Fibroblast of skin of scalp (primary cell): ENCODE measurements around the gene CORO1C.
A peak's percentile ranks its signal among the peaks of the same experiment; 100 is the strongest.

Source experiments
- DNase-seq: peaks from one replicate; pipeline ENCODE4 v3.0.0-alpha.2; 2013

Gene CORO1C

DNA sequence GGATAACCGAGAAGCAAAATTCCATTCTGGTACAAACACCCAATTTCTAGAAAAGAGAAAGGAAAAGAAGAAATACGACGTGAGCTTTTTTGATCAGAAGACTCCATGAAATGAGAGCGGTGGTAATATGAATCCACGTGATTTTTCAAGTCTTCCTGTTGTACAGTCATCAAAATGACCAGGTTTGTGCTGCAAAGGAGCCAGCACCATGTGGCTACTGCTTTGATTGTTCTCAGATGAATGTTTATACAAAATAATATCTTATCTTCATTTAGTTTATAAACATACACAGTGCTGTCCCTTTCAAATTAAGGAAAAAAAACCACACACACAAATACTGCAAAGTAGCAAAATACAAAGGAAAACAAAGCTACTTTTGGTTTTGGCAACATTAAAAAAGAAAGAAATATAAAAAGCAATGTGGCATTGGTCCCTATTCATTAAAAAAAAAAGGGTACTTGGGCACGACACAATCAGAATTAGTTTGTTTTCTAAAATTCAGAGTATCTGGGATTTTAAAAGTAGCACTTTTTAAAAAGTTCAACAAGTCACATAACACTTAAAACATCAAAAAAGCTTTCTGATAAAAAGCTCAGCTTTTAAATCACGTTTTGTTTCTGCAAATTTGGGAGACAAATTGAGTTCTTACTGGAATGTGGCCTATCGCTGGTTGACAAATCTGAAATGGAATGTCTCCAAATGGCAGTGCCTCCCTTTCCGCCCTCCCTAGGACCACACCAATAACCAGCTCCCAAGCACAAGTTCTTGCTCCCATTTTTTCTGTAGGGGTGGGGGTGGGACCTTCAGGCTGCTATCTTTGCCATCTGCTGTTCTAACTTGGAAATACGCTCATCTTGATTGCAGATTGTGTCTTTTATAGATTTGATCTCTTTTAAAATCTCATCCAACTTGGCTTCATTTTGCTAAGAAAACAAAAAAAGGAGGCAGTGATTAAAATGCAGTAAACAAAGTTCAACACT, 84.4 kb downstream of the CORO1C start:
- peak; percentile 44 for DNase-seq

DNA sequence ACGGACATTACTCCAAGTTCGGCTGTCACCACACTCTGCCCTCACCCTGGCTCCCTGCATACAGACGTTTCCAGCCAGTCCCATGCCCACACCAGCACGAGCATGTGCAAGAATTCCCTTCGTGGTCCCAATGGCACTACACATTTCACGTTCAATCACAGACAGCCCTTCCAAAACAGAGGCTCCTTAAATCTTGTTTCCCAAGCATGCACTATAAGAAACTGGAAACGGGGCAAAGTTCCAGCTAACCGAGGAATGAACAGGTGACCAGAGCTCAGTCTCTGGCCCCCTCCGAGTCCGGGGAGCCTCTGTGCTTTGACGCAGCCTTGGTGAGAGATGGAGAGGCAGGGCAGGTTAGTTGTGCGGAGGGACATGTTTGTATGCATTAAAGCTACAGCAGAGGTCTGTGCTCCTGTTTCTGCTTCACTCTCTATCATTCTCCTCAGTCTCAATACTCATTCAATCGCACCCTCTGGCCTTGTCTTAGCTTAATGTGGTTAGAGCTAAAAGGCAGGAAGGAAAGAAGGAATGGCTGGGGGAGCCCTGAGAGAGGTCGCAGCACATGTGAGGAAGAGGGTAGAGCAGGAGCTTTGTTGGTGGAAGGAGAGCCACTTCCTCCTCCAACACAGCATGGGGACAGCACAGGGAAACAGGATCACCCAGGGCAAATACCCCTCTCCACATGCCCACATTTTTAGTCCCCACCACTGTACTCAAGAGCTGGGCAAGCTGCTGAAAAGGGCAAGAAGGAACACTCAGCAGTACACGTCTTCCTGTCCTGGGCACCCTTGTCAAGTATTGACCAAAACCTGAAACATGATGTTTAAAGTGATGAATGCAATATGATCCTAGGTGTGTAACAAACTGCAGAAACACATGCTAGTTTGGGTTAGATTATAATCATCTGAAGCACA, 85.4 kb downstream of the CORO1C start:
- DNase-seq: no peak

DNA sequence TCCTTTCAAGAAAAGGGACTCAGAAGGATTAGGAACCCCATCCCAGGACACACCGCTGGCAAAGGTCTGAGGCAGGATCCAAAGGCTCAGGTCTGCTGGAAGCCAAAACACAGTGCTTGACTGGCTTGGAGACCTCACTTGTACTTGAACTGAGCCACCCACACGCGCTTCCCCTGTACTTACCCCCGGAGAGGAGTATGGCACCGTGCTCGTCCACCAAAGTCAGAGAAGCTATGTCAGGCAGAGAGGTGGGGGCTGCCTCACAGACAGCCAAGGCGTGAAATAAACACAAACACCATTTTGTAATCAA, 86.6 kb downstream of the CORO1C start:
- DNase-seq: no peak

DNA sequence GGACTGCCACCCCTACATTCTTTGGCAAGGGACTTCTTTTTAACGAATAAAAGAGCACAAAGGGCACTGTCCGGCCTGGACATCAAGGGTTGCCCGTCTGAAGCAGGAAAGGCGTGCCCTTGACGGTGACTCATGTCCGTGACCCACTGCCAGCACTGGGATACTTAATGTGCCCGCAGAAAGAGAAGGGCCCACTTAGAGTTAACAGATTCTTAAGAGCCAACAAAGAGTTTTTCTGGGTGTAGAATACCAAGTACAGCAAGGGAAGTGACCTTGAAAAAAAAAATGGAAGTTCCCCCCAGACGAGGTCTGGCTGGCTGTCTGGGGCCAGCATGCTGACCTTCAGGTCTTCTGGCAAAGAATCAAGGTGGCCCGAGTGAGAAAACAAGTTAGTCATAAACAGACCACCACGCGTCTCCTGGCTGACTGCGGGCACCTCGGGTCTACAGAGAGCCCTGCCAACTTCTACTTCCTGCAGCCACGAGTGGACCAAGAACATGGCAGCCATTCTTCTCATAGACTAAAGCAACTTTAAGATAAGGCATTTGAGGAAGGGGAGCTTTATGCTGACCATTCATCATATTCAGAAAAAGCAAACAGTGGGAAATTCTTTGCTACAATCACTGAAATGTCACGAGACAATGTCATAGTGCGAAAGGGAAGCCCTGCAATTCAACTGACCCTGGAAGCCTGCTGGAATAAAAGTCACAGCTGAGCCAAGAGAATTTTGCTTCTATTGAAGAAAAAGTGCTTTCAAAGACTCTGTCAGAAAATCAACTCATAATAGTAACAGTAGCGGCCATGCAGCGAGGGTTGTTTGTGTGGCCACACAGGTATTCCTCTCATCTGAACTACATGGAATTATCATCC, 87.1 kb downstream of the CORO1C start:
- DNase-seq: no peak

DNA sequence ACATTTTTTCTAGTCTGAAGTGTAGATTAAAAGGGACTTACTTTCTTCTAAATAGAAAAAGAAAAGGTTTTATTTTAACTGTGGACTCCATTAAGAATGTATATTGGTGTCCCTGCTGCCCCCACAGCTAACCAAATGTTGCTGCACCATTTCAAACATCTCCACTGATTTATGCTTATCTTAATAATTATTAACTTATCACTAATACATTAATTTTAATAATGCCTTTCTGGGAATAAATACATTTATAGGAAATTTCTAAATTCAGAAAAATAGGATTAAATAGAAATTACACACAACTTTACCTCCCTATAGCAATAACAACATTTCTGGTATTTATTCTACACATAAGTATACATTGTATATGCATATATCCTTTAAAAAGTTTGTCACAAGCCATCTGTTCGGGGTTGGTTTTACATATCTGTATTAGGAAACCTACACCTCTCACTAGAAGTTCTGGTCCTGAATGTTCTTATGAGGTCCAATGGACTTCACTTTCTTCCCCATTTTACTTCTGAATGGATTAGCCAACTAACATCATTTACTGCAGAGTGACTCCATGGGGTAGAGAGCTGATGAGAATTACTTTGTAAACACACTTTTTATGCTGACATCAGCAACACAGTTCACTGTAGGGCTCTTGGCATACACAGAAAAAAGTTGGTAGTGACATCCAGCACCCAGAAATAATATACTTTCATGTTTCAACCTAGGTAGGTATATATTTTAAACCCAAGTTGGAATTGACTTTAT, 88.2 kb downstream of the CORO1C start:
- DNase-seq: no peak

DNA sequence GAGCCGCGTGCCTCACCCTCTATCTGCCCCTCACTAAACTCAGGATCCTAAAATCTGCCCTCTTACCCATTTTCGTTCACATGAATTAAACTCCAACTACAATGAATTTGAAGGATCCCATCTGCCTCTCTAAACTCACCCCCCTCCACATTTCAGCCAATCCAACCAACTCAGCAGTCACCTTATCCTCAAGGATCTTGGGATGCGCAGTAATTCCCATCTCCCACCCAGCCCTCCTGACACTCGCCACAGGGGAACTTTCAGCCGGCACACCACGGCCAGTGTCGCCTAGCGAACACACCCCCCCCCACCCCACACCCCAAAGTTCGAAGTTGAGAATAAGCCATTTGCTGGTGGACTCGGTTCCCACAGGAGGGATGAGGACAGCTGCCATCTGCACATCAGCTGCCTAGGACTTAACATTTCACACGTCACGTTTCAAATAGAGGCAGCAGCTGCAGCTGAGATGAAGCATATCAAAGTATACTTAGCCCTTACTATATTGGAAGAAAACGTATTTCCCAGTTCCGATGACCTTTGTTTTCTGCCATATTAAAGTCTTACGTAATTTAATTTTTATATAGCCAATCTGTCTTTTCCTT, 88.9 kb downstream of the CORO1C start:
- no peak for DNase-seq

DNA sequence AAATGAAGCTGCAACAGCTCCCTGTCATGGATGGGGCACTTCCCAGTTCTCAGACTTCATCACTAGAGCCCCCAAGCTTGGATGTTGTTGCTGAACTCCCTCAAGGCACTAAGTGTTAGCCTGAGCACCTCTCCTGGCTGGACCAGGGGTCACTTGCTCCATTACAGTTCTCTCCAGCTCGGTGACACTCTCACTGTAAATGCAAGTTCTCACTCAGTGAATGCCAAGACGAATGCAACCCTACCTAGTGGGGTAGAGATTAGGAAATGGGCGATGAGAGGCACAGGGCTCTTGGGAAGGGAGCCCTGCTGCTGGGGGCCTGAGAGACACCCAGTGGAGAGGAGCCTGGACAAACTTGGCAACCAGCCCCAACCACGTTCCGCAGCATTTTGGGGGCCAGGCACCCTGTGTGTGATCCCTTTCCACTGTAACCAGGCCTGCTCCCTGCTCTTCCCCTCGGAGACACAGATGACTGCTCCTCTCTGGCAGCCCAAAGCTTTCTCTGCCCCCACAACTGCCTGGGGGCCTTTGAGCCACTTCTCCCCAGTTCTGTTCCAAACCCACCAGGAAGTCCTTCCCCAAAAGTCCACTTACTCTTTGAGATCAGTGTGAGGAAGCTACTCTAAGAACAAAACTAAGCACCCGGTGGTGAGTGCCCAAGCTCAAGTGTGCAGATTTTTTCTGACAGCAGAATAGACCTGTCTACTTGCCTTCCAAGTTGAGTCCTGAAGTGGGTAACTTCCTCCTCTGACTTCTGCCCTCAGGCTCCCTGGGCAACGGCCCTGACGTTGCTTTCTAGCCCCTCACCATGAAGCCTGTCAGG, 89.7 kb downstream of the CORO1C start:
- DNase-seq: no peak

DNA sequence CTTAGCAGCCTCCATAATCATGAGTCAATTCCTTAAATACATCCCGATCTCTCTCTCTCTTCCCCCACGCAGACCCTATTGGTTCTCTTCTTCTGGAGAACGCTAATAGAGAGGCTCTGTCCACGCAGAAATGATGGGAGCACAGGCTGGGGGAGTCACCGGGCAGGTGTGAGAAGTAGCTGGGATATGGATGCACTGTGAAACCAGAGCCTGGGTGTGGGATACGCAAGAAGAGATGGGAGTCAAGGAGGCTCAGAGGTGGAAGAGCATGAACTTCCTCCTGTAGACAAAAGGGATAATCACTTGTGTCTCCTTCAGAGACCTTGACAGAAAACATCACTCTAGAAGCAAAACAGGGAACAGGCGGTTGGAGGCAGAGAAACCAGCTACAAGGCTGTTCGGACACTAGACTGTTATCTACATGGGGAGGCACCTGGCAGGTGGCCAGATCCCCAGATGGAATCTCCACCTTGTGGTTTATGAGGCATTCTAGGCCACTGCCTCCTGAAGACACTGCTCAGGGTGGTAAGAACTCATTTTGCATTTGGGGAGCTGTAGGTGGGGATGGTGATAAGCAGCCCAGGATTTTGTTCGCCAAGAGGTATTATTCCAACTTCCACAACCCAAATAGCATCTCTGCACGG, 90.4 kb downstream of the CORO1C start:
- DNase-seq: peak; percentile 46

DNA sequence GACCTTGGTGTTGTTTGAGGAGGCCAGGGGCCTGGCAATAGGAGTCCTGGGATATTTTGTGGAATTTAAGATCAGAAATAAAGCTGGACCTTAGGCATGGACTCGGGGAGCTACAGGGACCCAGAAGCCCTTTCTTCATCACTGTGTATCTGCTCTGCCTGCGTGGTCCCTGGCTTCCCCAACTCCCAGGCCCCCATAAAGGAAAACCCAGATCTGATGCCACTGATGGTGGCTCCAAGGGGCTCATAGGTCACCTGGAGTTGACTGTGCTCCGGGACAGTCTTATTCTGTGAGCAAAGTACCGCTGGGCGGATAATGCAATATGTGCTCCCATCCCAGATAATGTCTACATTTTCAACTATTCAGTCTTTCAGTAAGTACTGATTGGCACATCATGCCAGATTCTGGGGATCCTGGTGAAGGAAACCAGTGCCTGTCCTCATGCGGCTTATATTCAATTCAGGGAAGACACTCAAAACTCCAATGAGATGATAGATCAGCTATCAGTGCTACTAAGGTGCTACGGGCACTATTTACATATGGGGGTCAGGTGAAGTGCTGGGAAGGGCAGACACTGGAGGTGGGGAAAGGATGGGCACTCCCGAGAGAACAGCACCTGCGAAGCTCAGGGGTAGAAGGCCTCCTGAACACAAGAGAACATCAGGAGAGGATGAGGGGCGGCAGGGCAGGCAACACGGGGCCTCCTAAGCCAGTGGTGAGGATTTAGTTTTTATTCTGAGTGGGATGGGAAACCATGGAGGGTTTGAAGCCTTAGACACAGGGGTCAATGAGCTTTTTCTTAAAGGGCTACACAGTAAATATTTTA, 92.1 kb downstream of the CORO1C start:
- DNase-seq: no peak

DNA sequence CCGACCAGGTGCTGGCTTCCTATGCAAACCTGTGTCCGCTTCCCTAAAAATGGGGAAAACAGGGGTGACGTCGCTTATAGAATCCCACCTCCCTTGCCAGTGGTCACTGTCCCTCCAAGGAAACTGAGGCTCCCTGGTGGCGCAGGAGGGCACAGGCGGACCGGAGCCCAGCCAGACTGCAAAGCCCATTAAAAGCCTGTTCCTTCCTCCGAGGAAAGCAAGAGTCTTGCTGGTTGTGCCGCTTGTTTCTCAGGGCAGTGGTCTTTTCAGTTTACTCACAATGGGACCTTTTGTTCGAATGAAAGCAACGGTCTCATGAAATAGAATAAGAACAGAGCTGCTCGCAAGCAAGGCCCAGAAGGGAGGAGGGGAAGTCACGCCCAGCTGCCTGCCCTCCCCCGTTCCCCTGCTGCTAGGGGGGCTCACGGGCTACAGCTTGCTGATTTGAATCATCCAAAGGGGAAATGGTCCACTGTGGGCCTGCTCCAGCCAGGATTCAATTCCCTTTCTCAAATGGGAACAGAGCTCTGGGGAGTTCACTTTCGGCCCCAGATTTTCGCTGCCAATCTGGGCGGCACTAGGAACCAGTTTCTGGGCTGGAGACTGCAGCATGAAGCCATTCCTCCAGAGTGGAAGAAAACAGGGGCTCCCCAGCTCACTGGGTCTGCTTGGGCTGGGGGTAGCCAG, 93.0 kb downstream of the CORO1C start:
- DNase-seq: peak; percentile 49

DNA sequence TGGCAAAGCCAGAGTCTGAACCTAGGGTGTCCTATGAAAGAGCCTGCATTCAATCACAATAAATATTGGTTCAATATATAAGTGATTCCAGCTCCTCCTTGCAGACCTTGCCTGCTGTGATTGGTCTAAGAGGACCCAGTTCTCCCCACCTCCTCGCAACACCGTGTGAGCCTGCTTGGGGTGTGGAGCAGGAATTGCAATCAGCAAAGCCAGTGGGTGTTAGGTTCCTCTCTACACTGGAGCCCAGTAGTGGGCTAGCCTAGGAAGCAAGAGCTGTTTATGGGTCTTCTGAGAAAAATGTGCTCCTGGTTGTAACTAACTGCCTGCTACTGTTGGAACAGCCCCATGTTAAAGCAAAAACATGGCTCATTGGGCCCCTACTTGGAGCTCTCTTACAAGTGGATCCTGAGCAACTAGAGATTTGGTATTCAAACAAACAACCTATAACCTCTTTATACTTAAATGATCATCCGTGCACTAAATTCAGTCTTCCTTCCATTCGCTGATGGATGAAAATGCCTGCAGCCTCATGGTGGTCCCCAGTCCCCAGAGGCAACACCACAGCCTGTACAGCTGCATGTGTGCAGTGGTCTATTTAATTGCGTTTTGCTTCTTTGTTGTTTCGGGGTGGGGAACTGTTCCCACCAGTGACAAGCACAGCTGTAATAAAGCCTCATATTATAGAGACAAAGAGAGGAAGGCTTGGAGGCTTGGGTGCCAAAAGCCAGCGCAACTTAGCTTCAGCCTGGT, 93.9 kb downstream of the CORO1C start:
- peak; percentile 28 for DNase-seq

DNA sequence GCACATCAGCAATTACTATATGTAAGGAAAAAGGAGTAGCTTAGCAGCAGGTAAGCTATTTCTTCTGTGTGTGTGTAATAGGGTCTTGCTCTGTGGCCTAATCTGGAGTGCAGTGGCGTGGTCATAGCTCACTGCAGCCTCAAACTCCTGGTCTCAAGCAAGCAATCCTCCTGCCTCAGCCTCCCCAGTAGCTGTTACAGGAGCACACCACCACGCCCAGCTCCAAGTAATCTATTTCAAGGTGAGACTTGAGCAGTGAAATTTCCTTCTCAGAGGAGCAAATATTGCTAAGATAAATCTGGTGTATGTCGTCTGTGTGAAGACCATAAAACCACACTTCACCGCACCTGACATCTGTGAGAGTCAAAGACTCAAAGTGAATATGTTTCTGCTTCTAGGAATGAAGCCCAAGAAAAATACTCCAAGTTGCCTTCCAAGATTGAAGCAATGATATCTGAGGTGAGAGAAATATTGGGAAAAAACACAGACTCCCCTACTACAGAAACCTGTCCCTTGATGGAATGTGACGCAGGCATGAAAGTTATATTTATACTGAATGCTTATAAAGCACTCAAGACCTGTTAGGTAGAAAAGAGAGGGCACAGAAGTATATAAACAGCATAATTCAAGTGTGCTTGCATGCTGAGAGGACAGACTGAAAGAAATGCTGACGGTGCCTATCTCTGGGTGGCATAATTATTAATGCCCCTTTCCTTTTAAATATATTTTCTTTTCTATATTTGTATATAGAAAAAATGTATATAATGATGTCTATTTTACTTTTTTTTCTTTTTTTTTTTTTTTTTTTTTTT, 95.1 kb downstream of the CORO1C start:
- no peak for DNase-seq

DNA sequence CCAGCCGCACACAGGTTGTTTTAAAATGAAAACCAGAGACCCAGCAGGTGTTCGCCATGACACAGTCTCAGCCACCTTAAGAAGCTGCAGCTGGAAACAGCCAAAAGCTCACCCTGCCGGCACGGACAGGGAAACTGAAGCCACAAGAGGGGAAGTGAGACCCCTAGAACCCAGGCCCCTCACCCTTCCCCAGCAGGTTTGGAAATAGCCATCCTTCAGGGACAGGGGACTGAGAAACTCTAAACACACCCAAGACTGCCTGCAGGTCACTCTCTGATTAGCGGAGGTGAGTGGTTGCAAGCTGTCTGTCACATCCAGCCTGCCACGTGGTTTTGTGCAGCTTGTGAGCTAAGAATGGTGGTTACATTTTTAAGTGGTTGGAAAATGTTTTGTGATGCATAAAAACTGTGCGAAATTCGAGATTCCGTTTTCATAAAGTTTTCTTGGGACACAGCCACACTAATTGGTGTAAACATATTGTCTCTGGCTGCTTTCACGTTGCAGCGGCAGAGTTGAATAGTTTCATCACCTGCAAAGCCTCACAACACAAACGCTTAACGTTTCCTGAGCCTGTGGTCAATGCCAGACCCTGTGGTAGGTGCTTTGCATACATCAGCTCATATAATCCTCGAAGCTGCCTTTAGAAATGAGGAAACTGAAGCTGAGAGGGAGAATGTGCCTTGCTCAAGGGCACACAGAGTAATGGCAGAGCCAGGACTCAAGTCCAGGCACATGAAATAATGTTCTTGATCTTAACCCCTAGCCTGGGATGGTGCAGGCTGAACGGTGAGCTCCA, 95.9 kb downstream of the CORO1C start:
- DNase-seq: peak; percentile 22

DNA sequence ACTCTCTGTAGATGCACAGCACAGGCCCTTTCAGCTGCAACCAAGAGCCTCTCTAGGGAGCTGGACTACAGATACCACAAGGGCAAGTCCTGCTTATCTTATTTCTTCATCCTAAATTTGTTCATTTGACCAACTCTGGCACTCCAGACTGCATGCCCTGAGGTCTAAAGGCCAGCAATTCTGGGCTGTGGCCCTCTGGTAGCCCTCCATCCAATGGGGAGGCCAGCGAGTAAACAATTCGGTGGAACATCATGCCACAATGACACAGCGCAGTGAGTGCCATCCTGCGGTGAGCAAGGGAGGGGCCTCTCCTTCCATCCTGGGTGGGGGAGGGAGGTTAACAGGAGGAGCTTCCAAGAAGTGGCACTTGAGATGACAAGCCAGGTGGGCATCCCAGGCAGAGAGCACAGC, 97.0 kb downstream of the CORO1C start:
- DNase-seq: peak; percentile 32

DNA sequence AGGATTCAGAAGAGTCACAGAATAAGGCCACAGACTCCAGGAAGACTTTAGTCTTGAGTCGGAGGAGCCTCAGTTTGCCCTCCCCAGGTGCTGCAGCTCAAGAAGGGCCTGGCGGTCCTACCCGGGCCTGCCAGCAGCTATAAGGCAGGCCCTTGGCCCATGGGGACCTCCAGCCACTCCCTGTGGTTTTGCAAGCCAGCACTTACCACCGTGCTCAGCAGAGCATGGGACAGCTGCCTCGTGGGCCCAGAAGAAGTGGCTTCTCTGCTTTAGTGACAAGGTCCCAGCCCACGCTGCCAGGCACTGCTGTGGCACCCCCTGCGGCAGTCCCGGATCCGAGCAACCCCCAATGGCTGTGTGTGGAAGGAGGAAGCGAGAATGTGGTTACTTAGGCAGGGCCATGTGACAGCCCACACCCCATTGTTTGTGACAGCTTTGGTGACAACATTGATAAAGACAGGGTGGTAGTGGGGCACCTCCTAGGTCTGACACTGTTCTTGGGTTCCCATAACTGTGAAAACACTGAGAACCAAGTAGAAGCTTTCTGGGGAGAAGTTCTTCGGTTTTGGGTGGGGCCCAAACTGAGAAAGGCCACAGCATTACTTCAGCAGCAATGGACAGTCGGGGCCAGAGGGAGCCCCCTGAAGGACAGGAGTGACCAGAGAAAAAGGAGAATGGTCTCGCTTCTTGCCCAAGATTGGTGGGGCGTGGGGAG, 97.6 kb downstream of the CORO1C start, which contains the start of gene SELPLG:
Gene SELPLG, minus strand, starts transcription at position 361 of the 715 bp plus-strand sequence. CDS start 9,587 bp downstream, outside the sequence.
- no peak for DNase-seq
